WTC11 (cell line): ENCODE measurements around the gene PRMT6. TPM values are rescaled to one million over a fixed set of nuclear protein-coding genes. Genes with fewer than 3 reads are reported as not detected.

Source experiments
- ATAC-seq: fragments of 200-7000 bp; cut with Tn5 transposase; 2 replicates; pipeline ENCODE4 v1.10.0; 2021; ENCODE audit warnings: mild to moderate bottlenecking, moderate library complexity
- CTCF ChIA-PET: fragments of 300-600 bp; sonication (Branson Sonifier 250); formaldehyde crosslinking; loops from one replicate; lab custom pipeline; 2021; ENCODE audit warnings: antibody characterized with exemption; lab: Charles Lee
- POLR2A ChIA-PET: fragments of 350-600 bp; sonication (Branson Sonifier 250); formaldehyde crosslinking; loops from one replicate; lab custom pipeline; 2021; ENCODE audit warnings: antibody characterized with exemption; lab: Charles Lee
- DNase-seq: peaks from one replicate; pipeline ENCODE4 v3.0.0; 2021; ENCODE audit warnings: low spot score
- H3K27ac Mint-ChIP-seq: 2 replicates; pipeline ENCODE4 v1.8.0; 2021; ENCODE audit warnings: mixed read lengths
- H3K27me3 Mint-ChIP-seq: 2 replicates; pipeline ENCODE4 v1.8.0; 2021; ENCODE audit warnings: low read depth, mild to moderate bottlenecking, moderate library complexity, mixed read lengths
- H3K36me3 Mint-ChIP-seq: 2 replicates; pipeline ENCODE4 v1.8.0; 2021; ENCODE audit warnings: mixed read lengths
- H3K4me1 Mint-ChIP-seq: 2 replicates; pipeline ENCODE4 v1.8.0; 2022; ENCODE audit warnings: mixed read lengths
- H3K4me3 Mint-ChIP-seq: 2 replicates; pipeline ENCODE4 v1.8.0; 2021; ENCODE audit warnings: mild to moderate bottlenecking, moderate library complexity, mixed read lengths
- H3K9me3 Mint-ChIP-seq: 2 replicates; pipeline ENCODE4 v1.8.0; 2021; ENCODE audit warnings: mixed read lengths
- EMX1 ChIP-seq: fragments of 250-450 bp; sonication (Bioruptor Pico); IDR thresholded peaks from 2 replicates; pipeline ENCODE4 v1.8.0; 2021; ENCODE audit warnings: mild to moderate bottlenecking
- ETV6 ChIP-seq: sonication (generic); formaldehyde crosslinking; IDR thresholded peaks from 2 replicates; pipeline ENCODE4 v1.8.1; 2022; ENCODE audit warnings: mild to moderate bottlenecking, missing genetic modification reagents
- FOXP1 ChIP-seq: sonication (generic); formaldehyde crosslinking; IDR thresholded peaks from 2 replicates; pipeline ENCODE4 v1.8.0; 2022; ENCODE audit warnings: missing genetic modification reagents, mild to moderate bottlenecking, moderate library complexity, borderline replicate concordance
- GTF2I ChIP-seq: fragments of 250-450 bp; sonication (Bioruptor Pico); conservative IDR thresholded peaks from 2 replicates; pipeline ENCODE4 v1.4.0; 2021; ENCODE audit warnings: mild to moderate bottlenecking
- HMGA2 ChIP-seq: fragments of 250-450 bp; sonication (Bioruptor Pico); IDR thresholded peaks from 2 replicates; pipeline ENCODE4 v1.4.0; 2021; ENCODE audit warnings: mild to moderate bottlenecking, moderate library complexity
- MXD4 ChIP-seq: fragments of 250-450 bp; sonication (Bioruptor Pico); IDR thresholded peaks from 2 replicates; pipeline ENCODE4 v1.8.0; 2021; ENCODE audit warnings: mild to moderate bottlenecking, moderate library complexity, borderline replicate concordance
- MYBL2 ChIP-seq: sonication (generic); formaldehyde crosslinking; IDR thresholded peaks from 2 replicates; pipeline ENCODE4 v1.8.1; 2023; ENCODE audit warnings: mild to moderate bottlenecking, moderate library complexity, missing genetic modification reagents
- NFYB ChIP-seq: sonication (generic); formaldehyde crosslinking; conservative IDR thresholded peaks from 2 replicates; pipeline ENCODE4 v1.8.0; 2022; ENCODE audit warnings: low read depth, missing genetic modification reagents
- NR3C1 ChIP-seq: sonication (generic); formaldehyde crosslinking; conservative IDR thresholded peaks from 2 replicates; pipeline ENCODE4 v1.8.1; 2023; ENCODE audit warnings: low read depth, mild to moderate bottlenecking, missing genetic modification reagents
- PRDM15 ChIP-seq: sonication (generic); formaldehyde crosslinking; IDR thresholded peaks from 2 replicates; pipeline ENCODE4 v1.8.0; 2022; ENCODE audit warnings: missing genetic modification reagents
- RORB ChIP-seq: fragments of 250-450 bp; sonication (Bioruptor Pico); IDR thresholded peaks from 2 replicates; pipeline ENCODE4 v1.9.0; 2021; ENCODE audit warnings: mild to moderate bottlenecking
- TCF7 ChIP-seq: sonication (generic); formaldehyde crosslinking; IDR thresholded peaks from 2 replicates; pipeline ENCODE4 v1.8.0; 2022; ENCODE audit warnings: mild to moderate bottlenecking, low read depth, missing genetic modification reagents, moderate library complexity
- TP53 ChIP-seq: sonication (generic); formaldehyde crosslinking; IDR thresholded peaks from 2 replicates; pipeline ENCODE4 v1.8.1; 2023; ENCODE audit warnings: mild to moderate bottlenecking, missing genetic modification reagents
- USF2 ChIP-seq: sonication (generic); formaldehyde crosslinking; IDR thresholded peaks from 2 replicates; pipeline ENCODE4 v1.8.1; 2023; ENCODE audit warnings: mild to moderate bottlenecking, missing genetic modification reagents, moderate library complexity
- ZNF317 ChIP-seq: sonication (generic); formaldehyde crosslinking; IDR thresholded peaks from 2 replicates; pipeline ENCODE4 v1.8.1; 2023; ENCODE audit warnings: low read depth, mild to moderate bottlenecking, moderate library complexity, missing genetic modification reagents, borderline replicate concordance
- ZNF396 ChIP-seq: fragments of 250-450 bp; sonication (Bioruptor Pico); IDR thresholded peaks from 2 replicates; pipeline ENCODE4 v1.8.0; 2021; ENCODE audit warnings: mild to moderate bottlenecking, moderate library complexity, borderline replicate concordance
- ZNF671 ChIP-seq: fragments of 250-450 bp; sonication (Bioruptor Pico); IDR thresholded peaks from 2 replicates; pipeline ENCODE4 v1.8.0; 2021; ENCODE audit warnings: mild to moderate bottlenecking
- total RNA-seq: library from RNA; stranded (reverse); gene quantifications from 3 replicates; pipeline ENCODE4 v1.2.3, GENCODE V29; 2021
- TF ChIP-seq, protein P1 (sequence below): sonication (generic); formaldehyde crosslinking; IDR thresholded peaks from 2 replicates; pipeline ENCODE4 v1.8.1; 2023; ENCODE audit warnings: mild to moderate bottlenecking, missing genetic modification reagents, borderline replicate concordance

Gene PRMT6
- total RNA-seq, 1 experiment from 2014 or later, result 30.7 TPM

DNA sequence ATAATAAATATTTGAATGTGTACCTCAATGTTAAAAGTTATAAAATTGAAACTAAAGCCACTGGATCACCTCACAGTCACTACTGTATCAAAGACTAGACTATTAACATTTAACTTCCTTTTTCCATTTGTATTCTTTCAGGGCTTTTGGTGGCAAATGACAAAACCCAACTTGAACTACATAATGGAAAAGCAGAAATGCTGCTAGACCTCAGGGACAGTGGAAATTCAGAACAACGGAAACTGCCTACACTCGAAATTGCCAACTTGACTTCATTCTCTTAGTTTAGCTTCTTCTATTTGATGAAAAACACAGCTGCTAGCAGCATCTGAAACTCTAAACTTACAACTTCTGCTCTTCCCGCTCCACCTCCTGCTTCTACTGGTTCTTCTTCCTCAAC, 49.4 kb downstream of the PRMT6 start:
- TF ChIP-seq GTF2I (no peak), NFYB (CRISPR knock-in tag) (no peak), ZNF317 (CRISPR knock-in tag) (no peak), FOXP1 (CRISPR knock-in tag) (no peak), ZNF671 (CRISPR knock-in tag) (no peak), MXD4 (CRISPR knock-in tag) (no peak), EMX1 (CRISPR knock-in tag) (no peak), ETV6 (CRISPR knock-in tag) (no peak), TP53 (CRISPR knock-in tag) (no peak), TCF7 (CRISPR knock-in tag) (no peak), RORB (no peak), NR3C1 (CRISPR knock-in tag) (no peak), HMGA2 (no peak), ZNF396 (CRISPR knock-in tag) (no peak), MYBL2 (CRISPR knock-in tag) (no peak), USF2 (CRISPR knock-in tag) (no peak), PRDM15 (CRISPR knock-in tag) (no peak)
- TF ChIP-seq, protein P1, sequence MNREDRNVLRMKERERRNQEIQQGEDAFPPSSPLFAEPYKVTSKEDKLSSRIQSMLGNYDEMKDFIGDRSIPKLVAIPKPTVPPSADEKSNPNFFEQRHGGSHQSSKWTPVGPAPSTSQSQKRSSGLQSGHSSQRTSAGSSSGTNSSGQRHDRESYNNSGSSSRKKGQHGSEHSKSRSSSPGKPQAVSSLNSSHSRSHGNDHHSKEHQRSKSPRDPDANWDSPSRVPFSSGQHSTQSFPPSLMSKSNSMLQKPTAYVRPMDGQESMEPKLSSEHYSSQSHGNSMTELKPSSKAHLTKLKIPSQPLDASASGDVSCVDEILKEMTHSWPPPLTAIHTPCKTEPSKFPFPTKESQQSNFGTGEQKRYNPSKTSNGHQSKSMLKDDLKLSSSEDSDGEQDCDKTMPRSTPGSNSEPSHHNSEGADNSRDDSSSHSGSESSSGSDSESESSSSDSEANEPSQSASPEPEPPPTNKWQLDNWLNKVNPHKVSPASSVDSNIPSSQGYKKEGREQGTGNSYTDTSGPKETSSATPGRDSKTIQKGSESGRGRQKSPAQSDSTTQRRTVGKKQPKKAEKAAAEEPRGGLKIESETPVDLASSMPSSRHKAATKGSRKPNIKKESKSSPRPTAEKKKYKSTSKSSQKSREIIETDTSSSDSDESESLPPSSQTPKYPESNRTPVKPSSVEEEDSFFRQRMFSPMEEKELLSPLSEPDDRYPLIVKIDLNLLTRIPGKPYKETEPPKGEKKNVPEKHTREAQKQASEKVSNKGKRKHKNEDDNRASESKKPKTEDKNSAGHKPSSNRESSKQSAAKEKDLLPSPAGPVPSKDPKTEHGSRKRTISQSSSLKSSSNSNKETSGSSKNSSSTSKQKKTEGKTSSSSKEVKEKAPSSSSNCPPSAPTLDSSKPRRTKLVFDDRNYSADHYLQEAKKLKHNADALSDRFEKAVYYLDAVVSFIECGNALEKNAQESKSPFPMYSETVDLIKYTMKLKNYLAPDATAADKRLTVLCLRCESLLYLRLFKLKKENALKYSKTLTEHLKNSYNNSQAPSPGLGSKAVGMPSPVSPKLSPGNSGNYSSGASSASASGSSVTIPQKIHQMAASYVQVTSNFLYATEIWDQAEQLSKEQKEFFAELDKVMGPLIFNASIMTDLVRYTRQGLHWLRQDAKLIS (CRISPR knock-in tag), result no peak
- DNase-seq, result no peak
- Mint-ChIP-seq H3K27ac (no peak overlapping the region), H3K4me3 (no peak overlapping the region), H3K9me3 (no peaks in the 10 kb centered on the region), H3K27me3 (no peaks in the 10 kb centered on the region), H3K36me3 (no peaks in the 10 kb centered on the region), H3K4me1 (peaks cover 11% of the 10 kb centered on the region)
- POLR2A ChIA-PET, result no interaction called here
- no peak for ATAC-seq
- CTCF ChIA-PET, result no interaction called here

Other genes starting within 250 kb of the PRMT6 start
- 0.98 to 2.3 TPM (median 1.2 TPM) in 3 replicates for gene NTNG1, start 84.4 kb downstream of the PRMT6 start, total RNA-seq